ENCODE measurements around the gene LRRC26.

DNA sequence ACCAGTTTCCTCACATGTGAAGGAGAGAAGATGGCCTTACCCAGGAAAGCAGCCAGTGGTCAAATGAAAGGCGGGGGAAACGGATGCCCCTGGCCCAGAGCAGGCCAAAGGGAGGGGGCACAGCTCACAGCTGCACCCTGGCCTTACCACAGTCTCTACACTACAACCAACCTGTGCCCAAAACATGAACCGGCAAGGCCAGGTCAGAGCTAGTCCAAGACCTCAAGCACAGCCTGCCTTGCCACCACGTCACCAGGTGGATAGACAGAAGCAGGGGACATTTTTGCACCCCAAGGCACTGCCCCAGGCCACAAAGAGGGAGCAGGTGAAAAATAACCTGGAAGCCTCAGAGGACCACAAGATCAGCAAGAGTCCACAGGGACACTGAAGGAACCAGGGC lies 26.4 kb downstream of the LRRC26 start:
- TF ChIP-seq, protein P1, sequence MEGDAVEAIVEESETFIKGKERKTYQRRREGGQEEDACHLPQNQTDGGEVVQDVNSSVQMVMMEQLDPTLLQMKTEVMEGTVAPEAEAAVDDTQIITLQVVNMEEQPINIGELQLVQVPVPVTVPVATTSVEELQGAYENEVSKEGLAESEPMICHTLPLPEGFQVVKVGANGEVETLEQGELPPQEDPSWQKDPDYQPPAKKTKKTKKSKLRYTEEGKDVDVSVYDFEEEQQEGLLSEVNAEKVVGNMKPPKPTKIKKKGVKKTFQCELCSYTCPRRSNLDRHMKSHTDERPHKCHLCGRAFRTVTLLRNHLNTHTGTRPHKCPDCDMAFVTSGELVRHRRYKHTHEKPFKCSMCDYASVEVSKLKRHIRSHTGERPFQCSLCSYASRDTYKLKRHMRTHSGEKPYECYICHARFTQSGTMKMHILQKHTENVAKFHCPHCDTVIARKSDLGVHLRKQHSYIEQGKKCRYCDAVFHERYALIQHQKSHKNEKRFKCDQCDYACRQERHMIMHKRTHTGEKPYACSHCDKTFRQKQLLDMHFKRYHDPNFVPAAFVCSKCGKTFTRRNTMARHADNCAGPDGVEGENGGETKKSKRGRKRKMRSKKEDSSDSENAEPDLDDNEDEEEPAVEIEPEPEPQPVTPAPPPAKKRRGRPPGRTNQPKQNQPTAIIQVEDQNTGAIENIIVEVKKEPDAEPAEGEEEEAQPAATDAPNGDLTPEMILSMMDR (conservative IDR thresholded peaks at IDR 0.05; ENCODE audit: low read depth, low read length): no peak
- no peak for TF ChIP-seq EZH2 (IDR thresholded peaks at IDR 0.05; ENCODE audit: borderline replicate concordance, low read depth, low read length, poor library complexity, severe bottlenecking)

All from A673 (cell line).